ENCODE data around the gene BRD8. TPM values are rescaled to one million over a fixed set of nuclear protein-coding genes. Genes with fewer than 3 reads are reported as not detected.

BRD8 gene
- total and polyA plus RNA-seq, 2 donors (not counting 3 experiments of a cell fraction or from before 2014, with no cell fraction given), result 38.2 to 73.7 TPM

DNA sequence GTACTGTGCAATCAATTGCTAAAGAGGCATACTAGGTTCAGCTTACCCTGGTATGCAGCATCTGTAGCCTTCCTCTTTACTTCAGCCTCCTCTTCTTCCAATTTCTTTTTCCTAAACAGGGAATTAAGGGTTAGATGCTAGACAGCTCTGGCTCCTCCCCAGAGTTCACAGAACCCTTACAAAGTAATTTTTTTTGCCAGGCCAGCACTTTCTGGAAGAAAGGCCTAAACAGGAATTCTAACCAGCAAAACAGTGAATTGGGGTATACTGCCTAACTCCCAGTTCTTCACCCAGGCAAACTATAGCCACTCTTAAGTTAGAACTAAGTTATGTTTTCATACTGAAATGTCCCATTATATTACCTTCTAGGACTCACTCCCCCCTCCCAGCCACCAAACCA, 8.1 kb downstream of the BRD8 start:
- no TSS peak for BruUV-seq (replicated peaks)
- Histone ChIP-seq H3K9me1 (replicated peaks; ENCODE audit: control insufficient read depth, extremely low read depth, insufficient read depth, low read length) (no peaks in the 10 kb centered on the region), H3K9me3 (replicated peaks; ENCODE audit: control insufficient read depth, insufficient read depth, low read length) (no peaks in the 10 kb centered on the region), H3K4me3 (replicated peaks in 1 of 3; ENCODE audit: insufficient read depth in 1 of 3, low read depth in 1 of 3, low read length in 3 of 3) (no peak overlapping the region), H3K4me1 (ENCODE audit: control insufficient read depth, extremely low read depth, insufficient read depth, low read length) (no peaks in the 10 kb centered on the region), H3K4me2 (ENCODE audit: insufficient read depth, low read length) (no peak overlapping the region), H2AFZ (ENCODE audit: low read depth, low read length) (no peak overlapping the region), H3K9ac (replicated peaks; ENCODE audit: extremely low read depth, insufficient read depth, low read length) (no peak overlapping the region), H4K20me1 (replicated peaks; ENCODE audit: control insufficient read depth, extremely low read depth, insufficient read depth, low read length) (no peaks in the 10 kb centered on the region), H3K79me2 (ENCODE audit: control insufficient read depth, insufficient read depth, low read length) (peaks cover 6% of the 10 kb centered on the region), H3K36me3 (ENCODE audit: control insufficient read depth in 2 of 2, extremely low read depth in 1 of 2, insufficient read depth in 2 of 2, low read length in 2 of 2) (peaks cover 28 to 40% of the 10 kb centered on the region in 2 experiments), H3K27ac (ENCODE audit: insufficient read depth, low read depth, low read length) (no peak overlapping the region), H3K27me3 (ENCODE audit: control insufficient read depth in 2 of 2, insufficient read depth in 2 of 2, low read length in 2 of 2) (no peaks in the 10 kb centered on the region)
- TF ChIP-seq GATA2 (IDR thresholded peaks at IDR 0.05; ENCODE audit: insufficient read depth, insufficient read length, low read depth, low read length) (no peak), MYC (IDR thresholded peaks at IDR 0.05; ENCODE audit: low read depth, low read length) (no peak), JUN (IDR thresholded peaks at IDR 0.05; ENCODE audit: borderline replicate concordance, insufficient read depth, insufficient read length, low read depth) (no peak), FOS (IDR thresholded peaks at IDR 0.05; ENCODE audit: borderline replicate concordance, insufficient read depth, low read length) (no peak)
- TF ChIP-seq, protein P1, sequence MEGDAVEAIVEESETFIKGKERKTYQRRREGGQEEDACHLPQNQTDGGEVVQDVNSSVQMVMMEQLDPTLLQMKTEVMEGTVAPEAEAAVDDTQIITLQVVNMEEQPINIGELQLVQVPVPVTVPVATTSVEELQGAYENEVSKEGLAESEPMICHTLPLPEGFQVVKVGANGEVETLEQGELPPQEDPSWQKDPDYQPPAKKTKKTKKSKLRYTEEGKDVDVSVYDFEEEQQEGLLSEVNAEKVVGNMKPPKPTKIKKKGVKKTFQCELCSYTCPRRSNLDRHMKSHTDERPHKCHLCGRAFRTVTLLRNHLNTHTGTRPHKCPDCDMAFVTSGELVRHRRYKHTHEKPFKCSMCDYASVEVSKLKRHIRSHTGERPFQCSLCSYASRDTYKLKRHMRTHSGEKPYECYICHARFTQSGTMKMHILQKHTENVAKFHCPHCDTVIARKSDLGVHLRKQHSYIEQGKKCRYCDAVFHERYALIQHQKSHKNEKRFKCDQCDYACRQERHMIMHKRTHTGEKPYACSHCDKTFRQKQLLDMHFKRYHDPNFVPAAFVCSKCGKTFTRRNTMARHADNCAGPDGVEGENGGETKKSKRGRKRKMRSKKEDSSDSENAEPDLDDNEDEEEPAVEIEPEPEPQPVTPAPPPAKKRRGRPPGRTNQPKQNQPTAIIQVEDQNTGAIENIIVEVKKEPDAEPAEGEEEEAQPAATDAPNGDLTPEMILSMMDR (IDR thresholded peaks at IDR 0.05; ENCODE audit: extremely low read depth in 1 of 2, insufficient read depth in 1 of 2, low read depth in 1 of 2, low read length in 2 of 2), result no peak
- dilution Hi-C loops (cut with MboI; ENCODE audit: extremely low pct_ligation_motif_present, low sequenced_read_pairs), result no loop called here
- POLR2A ChIA-PET, result no interaction called here
- intact Hi-C loops (cut with micrococcal nuclease), result no loop called here
- DNase-seq (ENCODE audit: low read depth, low spot score) (no peak), FAIRE-seq (no peak)
- CTCF ChIA-PET, result no interaction called here

DNA sequence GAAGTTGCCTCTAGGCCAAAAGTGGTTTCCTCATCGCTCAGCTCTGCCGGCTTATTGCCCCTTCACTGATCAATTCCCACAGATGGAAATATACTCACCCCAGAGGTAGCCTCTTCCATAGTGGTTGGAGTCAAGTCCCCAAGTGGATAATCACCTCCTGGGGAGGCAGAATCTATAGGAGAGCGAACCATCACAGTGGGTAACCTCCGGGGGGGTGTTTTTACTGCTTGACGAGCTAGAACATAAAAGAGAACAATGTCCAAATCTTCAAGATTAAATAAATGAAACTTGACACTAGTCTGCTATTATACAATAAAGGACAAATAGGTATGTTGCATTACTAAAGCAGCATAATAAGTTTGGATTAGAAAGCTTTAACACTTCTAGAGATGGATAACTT, 9.3 kb downstream of the BRD8 start:
- CTCF ChIA-PET, result no interaction called here
- Histone ChIP-seq H3K4me2 (ENCODE audit: insufficient read depth, low read length) (no peak overlapping the region), H3K9ac (replicated peaks; ENCODE audit: extremely low read depth, insufficient read depth, low read length) (no peak overlapping the region), H3K27ac (ENCODE audit: insufficient read depth, low read depth, low read length) (no peak overlapping the region), H3K27me3 (ENCODE audit: control insufficient read depth in 2 of 2, insufficient read depth in 2 of 2, low read length in 2 of 2) (no peaks in the 10 kb centered on the region), H3K4me3 (replicated peaks in 1 of 3; ENCODE audit: insufficient read depth in 1 of 3, low read depth in 1 of 3, low read length in 3 of 3) (no peak overlapping the region), H3K9me1 (replicated peaks; ENCODE audit: control insufficient read depth, extremely low read depth, insufficient read depth, low read length) (no peaks in the 10 kb centered on the region), H3K79me2 (ENCODE audit: control insufficient read depth, insufficient read depth, low read length) (peaks cover 3% of the 10 kb centered on the region), H3K4me1 (ENCODE audit: control insufficient read depth, extremely low read depth, insufficient read depth, low read length) (no peaks in the 10 kb centered on the region), H3K9me3 (replicated peaks; ENCODE audit: control insufficient read depth, insufficient read depth, low read length) (no peaks in the 10 kb centered on the region), H3K36me3 (ENCODE audit: control insufficient read depth in 2 of 2, extremely low read depth in 1 of 2, insufficient read depth in 2 of 2, low read length in 2 of 2) (peaks cover 32 to 51% of the 10 kb centered on the region in 2 experiments), H2AFZ (ENCODE audit: low read depth, low read length) (no peak overlapping the region), H4K20me1 (replicated peaks; ENCODE audit: control insufficient read depth, extremely low read depth, insufficient read depth, low read length) (no peaks in the 10 kb centered on the region)
- no peak for TF ChIP-seq GATA2 (IDR thresholded peaks at IDR 0.05; ENCODE audit: insufficient read depth, insufficient read length, low read depth, low read length)
- TF ChIP-seq POLR2AphosphoS5 (IDR thresholded peaks at IDR 0.05; ENCODE audit: insufficient read depth, low read depth, low read length), result no peak
- no peak for FAIRE-seq
- dilution Hi-C loops (cut with MboI; ENCODE audit: extremely low pct_ligation_motif_present, low sequenced_read_pairs) (no loop called here), intact Hi-C loops (cut with micrococcal nuclease) (no loop called here)
- no peak for DNase-seq (ENCODE audit: low read depth, low spot score)
- POLR2A ChIA-PET, result no interaction called here
- no TSS peak for BruUV-seq (replicated peaks)

Data from endothelial cell of umbilical vein (primary cell).